Mesothelial cell of epicardium (in vitro differentiated cells): ENCODE results near the gene QKI. TPM values are rescaled to one million over a fixed set of nuclear protein-coding genes. Genes with fewer than 3 reads are reported as not detected.

Experiments used
- DNase-seq, 2 experiments: peaks; one replicate each; pipeline ENCODE4 v3.0.0; 2021; ENCODE audit warnings: low spot score in 2 of 2; ENCODE audit not compliant: unreplicated experiment in 2 of 2
- H3K27ac Mint-ChIP-seq: 2 replicates; pipeline ENCODE4 v1.8.0; 2021; ENCODE audit warnings: mixed read lengths
- H3K27me3 Mint-ChIP-seq: 2 replicates; pipeline ENCODE4 v1.8.0; 2021; ENCODE audit warnings: low read depth, mixed read lengths
- H3K36me3 Mint-ChIP-seq: 2 replicates; pipeline ENCODE4 v1.8.0; 2021; ENCODE audit warnings: mixed read lengths
- H3K4me1 Mint-ChIP-seq: 2 replicates; pipeline ENCODE4 v1.8.0; 2021; ENCODE audit warnings: mixed read lengths
- H3K4me3 Mint-ChIP-seq: 2 replicates; pipeline ENCODE4 v1.8.0; 2021; ENCODE audit warnings: mild to moderate bottlenecking, moderate library complexity, mixed read lengths
- H3K9me3 Mint-ChIP-seq: 2 replicates; pipeline ENCODE4 v1.8.0; 2021; ENCODE audit warnings: mixed read lengths
- total RNA-seq: library from RNA; stranded (reverse); gene quantifications from 3 replicates; pipeline ENCODE4 v1.2.1, GENCODE V29; 2021
- TF ChIP-seq, protein P1 (sequence below): fragments of 200-600 bp; sonication (generic); IDR thresholded peaks from one replicate; pipeline ENCODE4 v1.5.0; 2021; ENCODE audit warnings: antibody characterized with exemption; ENCODE audit not compliant: unreplicated experiment

The QKI gene
- total RNA-seq, 1 donor from 2014 or later = 133 TPM

GRCh38 chr6:163600331-163600730, 185.8 kb downstream of the QKI start:
- H3K36me3 Mint-ChIP-seq = no peaks in the 10 kb centered on the region
- no peaks in the 10 kb centered on the region for H3K4me1 Mint-ChIP-seq
- H3K27ac Mint-ChIP-seq = no peak overlapping the region
- H3K27me3 Mint-ChIP-seq = no peaks in the 10 kb centered on the region
- H3K9me3 Mint-ChIP-seq = peaks cover 13% of the 10 kb centered on the region
- H3K4me3 Mint-ChIP-seq = no peak overlapping the region
- DNase-seq = no peak
- TF ChIP-seq, protein P1, sequence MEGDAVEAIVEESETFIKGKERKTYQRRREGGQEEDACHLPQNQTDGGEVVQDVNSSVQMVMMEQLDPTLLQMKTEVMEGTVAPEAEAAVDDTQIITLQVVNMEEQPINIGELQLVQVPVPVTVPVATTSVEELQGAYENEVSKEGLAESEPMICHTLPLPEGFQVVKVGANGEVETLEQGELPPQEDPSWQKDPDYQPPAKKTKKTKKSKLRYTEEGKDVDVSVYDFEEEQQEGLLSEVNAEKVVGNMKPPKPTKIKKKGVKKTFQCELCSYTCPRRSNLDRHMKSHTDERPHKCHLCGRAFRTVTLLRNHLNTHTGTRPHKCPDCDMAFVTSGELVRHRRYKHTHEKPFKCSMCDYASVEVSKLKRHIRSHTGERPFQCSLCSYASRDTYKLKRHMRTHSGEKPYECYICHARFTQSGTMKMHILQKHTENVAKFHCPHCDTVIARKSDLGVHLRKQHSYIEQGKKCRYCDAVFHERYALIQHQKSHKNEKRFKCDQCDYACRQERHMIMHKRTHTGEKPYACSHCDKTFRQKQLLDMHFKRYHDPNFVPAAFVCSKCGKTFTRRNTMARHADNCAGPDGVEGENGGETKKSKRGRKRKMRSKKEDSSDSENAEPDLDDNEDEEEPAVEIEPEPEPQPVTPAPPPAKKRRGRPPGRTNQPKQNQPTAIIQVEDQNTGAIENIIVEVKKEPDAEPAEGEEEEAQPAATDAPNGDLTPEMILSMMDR = no peak

DNA sequence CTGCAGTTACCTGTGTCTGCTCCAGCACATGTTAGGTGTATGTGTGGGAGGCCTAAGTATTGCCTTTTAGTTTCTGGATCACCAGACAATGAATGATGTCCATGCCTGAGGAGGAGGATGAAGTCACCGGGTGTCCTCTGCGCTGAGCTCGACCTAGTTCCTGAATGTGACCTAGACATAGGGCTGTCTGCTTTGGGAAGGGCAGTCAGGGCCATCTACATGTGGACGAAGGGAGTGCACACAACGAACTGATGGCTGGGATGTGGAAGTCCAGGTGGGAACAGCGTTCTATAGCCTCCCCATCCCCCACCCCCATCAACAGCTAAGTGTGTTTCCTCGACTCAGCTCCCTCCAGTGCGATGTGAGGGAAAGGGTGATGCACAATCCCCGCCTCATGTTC, 186.3 kb downstream of the QKI start:
- H3K4me3 Mint-ChIP-seq = no peak overlapping the region
- H3K36me3 Mint-ChIP-seq = no peaks in the 10 kb centered on the region
- TF ChIP-seq, protein P1 = no peak
- peaks cover 13% of the 10 kb centered on the region for H3K9me3 Mint-ChIP-seq
- DNase-seq = no peak
- H3K27ac Mint-ChIP-seq = no peak overlapping the region
- no peaks in the 10 kb centered on the region for H3K27me3 Mint-ChIP-seq
- no peaks in the 10 kb centered on the region for H3K4me1 Mint-ChIP-seq

GRCh38 chr6:163602851-163603250, 188.3 kb downstream of the QKI start:
- Mint-ChIP-seq H3K27ac (no peak overlapping the region), H3K4me1 (no peaks in the 10 kb centered on the region), H3K27me3 (no peaks in the 10 kb centered on the region), H3K36me3 (no peaks in the 10 kb centered on the region), H3K9me3 (no peaks in the 10 kb centered on the region), H3K4me3 (no peak overlapping the region)
- no peak for DNase-seq
- TF ChIP-seq, protein P1 = no peak

DNA sequence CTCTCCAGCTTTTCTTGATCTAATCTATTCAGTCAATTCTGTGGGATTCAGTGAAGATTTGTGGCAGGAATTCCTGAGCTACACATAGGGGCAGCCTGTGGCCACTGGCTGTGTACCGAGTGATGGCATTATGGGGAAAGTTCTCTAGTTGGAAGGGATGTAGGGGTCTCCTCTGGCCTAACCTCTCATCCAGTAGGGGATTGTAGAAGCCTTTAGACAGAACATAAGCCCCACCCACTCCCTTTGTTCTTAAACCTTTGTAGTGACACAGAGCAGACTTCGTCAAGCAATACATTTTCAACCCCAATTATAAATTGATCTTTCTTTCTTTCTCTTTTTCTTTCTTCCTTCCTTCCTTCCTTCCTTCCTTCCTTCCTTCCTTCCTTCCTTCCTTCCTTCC, 188.9 kb downstream of the QKI start:
- no peak overlapping the region for H3K4me3 Mint-ChIP-seq
- no peaks in the 10 kb centered on the region for H3K36me3 Mint-ChIP-seq
- TF ChIP-seq, protein P1 = no peak
- H3K27me3 Mint-ChIP-seq = no peaks in the 10 kb centered on the region
- no peak overlapping the region for H3K27ac Mint-ChIP-seq
- H3K9me3 Mint-ChIP-seq = no peaks in the 10 kb centered on the region
- no peaks in the 10 kb centered on the region for H3K4me1 Mint-ChIP-seq
- no peak for DNase-seq

GRCh38 chr6:163605385-163606097, 191.0 kb downstream of the QKI start:
- DNase-seq = no peak
- TF ChIP-seq, protein P1 = no peak
- H3K27me3 Mint-ChIP-seq = no peaks in the 10 kb centered on the region
- H3K9me3 Mint-ChIP-seq = no peaks in the 10 kb centered on the region
- no peaks in the 10 kb centered on the region for H3K36me3 Mint-ChIP-seq
- H3K4me1 Mint-ChIP-seq = no peaks in the 10 kb centered on the region
- no peak overlapping the region for H3K27ac Mint-ChIP-seq
- H3K4me3 Mint-ChIP-seq = no peak overlapping the region
